GM10248 (cell line): ENCODE results near the gene GSG1L.

Source experiments
- CTCF ChIA-PET: fragments of 300-600 bp; sonication (Branson Sonifier 250); formaldehyde crosslinking; extraction: SDS; loops from one replicate; lab custom pipeline; 2021; ENCODE audit warnings: antibody characterized with exemption; lab: Yijun Ruan, JAX
- POLR2A ChIA-PET: fragments of 350-650 bp; sonication (Branson Sonifier 250); formaldehyde crosslinking; extraction: SDS; loops from one replicate; lab custom pipeline; 2020; ENCODE audit warnings: antibody characterized with exemption; lab: Yijun Ruan, JAX
- DNase-seq: peaks from one replicate; pipeline ENCODE4 v3.0.0; 2012; ENCODE audit errors: extremely low spot score
- TF ChIP-seq, protein P1 (sequence below): IDR thresholded peaks from 2 replicates; pipeline ENCODE4 v1.5.1; 2012; ENCODE audit warnings: mild to moderate bottlenecking, low read depth; ENCODE audit errors: extremely low read depth, missing control alignments, control extremely low read depth

Gene GSG1L

DNA sequence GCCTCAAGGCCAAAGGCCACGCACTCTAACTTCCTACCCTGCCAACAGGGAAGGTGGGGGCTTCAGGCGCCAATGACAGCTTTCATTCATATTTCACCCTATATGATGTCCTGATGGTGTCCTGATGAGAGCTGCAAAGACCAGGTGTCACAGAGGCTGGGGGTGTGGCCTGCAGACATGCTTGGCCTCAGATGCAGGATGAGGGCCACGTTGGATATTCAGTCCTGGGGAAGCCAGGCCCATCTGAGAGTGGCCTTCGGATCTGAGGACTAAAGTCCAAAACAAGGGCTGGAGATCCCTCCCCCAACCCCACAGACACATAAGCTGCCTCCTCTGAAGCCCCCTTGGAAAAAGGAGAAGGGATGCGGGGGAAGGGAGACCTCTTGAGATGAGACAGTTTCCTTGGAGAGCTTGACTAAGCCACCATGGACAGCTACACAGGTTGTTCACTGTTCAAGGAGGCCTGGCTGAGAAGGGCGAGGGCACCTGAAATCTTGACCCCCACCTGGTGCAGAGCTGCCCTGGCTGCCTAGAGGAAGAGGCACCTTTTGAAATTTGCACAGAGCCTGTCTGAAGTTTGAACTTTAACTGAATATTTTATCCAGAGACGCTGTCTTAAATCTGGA lies 24.3 kb upstream of the GSG1L start:
- CTCF ChIA-PET, result interaction anchor here (1.0 to 1.4 kb wide), 2 partner anchors 16 to 130 kb away, joined by 3 read pairs; no protein-coding TSS in a partner anchor
- DNase-seq, result no peak
- TF ChIP-seq, protein P1, sequence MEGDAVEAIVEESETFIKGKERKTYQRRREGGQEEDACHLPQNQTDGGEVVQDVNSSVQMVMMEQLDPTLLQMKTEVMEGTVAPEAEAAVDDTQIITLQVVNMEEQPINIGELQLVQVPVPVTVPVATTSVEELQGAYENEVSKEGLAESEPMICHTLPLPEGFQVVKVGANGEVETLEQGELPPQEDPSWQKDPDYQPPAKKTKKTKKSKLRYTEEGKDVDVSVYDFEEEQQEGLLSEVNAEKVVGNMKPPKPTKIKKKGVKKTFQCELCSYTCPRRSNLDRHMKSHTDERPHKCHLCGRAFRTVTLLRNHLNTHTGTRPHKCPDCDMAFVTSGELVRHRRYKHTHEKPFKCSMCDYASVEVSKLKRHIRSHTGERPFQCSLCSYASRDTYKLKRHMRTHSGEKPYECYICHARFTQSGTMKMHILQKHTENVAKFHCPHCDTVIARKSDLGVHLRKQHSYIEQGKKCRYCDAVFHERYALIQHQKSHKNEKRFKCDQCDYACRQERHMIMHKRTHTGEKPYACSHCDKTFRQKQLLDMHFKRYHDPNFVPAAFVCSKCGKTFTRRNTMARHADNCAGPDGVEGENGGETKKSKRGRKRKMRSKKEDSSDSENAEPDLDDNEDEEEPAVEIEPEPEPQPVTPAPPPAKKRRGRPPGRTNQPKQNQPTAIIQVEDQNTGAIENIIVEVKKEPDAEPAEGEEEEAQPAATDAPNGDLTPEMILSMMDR, result no peak
- POLR2A ChIA-PET, result no interaction called here

DNA sequence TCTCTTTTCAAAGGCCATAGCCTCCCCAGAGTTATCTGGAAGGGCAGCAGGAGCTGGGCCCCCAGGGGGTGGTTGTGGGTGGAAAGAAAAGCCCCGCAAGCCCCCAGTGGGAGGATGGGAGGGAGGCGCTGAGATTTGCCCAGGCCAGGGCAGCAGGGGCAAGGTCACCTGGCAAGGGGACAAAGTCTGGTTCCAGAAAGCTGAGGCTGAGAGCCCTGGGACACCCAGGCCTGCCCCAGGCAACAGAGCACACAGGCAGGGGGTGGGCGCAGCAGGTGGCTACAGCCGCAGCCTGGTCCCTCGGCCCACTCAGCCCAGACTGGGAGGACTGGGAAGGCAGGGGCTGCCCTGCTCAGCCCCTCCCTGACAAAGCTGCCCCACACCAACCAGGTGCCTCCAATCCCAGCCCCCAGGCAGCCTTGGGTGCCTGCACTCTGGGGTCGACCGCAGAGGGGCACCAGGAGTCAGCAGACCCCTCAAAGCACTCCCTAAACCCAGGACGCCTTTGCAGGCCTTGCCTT lies 23.7 kb upstream of the GSG1L start:
- DNase-seq, result no peak
- POLR2A ChIA-PET, result no interaction called here

DNA sequence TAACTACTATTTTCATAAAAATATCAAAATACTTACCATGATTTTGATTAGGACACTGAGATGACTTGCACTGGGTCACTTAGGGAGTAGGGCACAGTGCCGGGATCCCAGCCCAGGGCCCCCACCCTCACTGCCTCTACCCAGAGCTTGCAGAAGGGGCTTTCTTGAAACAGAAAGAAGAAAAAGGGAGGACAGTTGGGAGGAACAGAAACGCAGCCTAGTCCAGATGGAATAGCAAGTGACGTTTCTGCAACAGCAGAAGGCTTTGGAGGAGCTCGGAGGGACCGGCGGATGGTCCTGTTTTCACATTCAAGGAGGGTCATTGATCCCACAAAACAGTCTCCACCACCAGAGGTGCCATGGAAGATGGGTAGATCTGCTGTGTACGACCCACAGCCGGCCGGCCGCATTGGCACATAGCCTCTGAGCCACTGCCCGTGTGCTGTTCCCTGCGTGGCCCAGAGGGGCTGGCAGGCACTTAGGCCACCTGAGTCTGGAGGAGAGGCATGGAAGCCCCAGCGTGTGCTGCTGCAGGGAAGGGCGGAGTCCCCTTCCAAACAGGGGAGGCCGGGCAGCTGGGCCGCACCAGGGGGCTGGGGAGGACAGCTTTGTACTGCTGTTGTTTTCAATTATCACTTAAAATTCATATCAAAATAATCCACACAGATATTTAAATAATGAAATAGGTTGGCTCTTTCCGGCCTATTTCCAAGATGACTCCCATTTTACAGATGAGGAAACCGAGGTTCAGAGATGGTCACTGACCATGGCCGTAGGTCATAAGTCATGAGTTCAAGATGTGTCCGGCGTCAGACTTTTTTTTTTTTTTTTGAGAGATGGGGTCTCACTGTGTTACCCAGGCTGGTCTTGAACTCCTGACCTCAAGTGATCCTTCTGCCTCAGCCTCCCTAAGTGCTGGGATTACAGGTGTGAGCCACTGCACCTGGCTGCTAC lies 22.9 kb upstream of the GSG1L start:
- CTCF ChIA-PET, result interaction anchor here (1.8 kb wide), 1 partner anchor 16 kb away, joined by 4 read pairs; no protein-coding TSS in a partner anchor
- TF ChIP-seq, protein P1, result no peak
- DNase-seq, result no peak
- POLR2A ChIA-PET, result no interaction called here

More for the DNA sequence above, 23.7 kb upstream of the GSG1L start:
- CTCF ChIA-PET, result interaction anchor here (1.0 to 1.4 kb wide), 2 partner anchors 16 to 131 kb away, joined by 3 read pairs; no protein-coding TSS in a partner anchor
- TF ChIP-seq, protein P1, result no peak

DNA sequence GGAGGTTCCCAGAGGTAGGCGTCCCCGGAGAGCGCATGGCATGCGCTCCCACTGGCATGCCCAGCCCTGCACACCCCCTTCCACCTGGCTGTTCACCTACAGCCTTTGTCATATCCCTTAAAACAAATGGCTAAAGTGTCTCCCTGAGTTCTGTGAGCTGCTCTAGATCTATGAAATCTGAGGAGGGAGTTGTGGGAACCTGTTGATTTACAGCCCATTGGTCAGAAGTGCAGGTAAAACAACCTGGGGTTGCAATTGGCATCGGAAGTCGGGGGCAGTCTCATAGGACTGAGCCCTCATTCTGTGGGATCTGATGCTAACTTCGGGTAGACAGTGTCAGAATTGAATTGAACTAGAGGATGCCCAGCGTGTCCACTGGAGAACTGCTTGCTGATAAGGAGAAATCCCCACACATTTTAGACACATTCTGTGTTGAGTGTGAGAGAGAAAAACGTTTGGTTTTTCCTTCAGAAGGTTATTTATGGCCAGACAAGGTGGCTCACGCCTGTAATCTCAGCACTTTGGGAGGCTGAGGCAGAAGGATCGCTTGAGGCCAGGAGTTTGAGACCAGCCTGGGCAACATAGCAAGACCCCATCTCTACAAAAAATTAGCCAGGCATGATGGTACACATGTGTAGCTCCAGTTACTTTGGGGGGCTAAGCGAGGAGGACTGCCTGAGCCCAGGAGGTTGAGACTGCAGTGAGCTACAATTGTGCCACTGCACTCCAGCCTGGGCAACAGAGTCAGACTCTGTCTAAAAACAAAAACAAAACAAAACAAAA lies 22.1 kb upstream of the GSG1L start:
- TF ChIP-seq, protein P1, result no peak
- ChIA-PET POLR2A (no interaction called here), CTCF (interaction anchor here (1.8 kb wide), 1 partner anchor 15 kb away, joined by 4 read pairs; no protein-coding TSS in a partner anchor)
- DNase-seq, result no peak

DNA sequence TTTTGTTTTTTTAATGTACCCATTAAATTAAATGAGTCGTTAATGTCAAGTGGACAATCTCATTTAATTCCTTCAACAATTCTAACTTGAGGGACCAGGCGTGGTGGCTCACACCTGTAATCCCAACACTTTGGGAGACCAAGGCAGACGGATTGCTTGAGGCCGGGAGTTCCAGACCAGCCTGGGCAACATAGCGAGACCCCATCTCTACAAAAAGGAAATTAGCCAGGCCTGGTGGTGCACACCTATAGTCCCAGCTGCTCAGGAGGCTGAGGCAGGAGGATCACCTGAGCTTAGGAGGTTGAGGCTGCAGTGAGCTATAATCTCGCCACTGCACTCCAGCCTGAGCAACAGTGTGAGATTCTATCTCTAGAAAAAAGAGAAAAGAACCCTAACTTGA lies 20.7 kb upstream of the GSG1L start:
- ChIA-PET POLR2A (no interaction called here), CTCF (interaction anchor here (1.4 kb wide), 1 partner anchor 14 kb away, joined by 3 read pairs; no protein-coding TSS in a partner anchor)
- TF ChIP-seq, protein P1, result no peak
- DNase-seq, result no peak
